ENCODE data around the gene ZDHHC7. TPM values are rescaled to one million over a fixed set of nuclear protein-coding genes. Genes with fewer than 3 reads are reported as not detected.

Gene ZDHHC7
- total RNA-seq, 3 donors from 2014 or later = 38.7 to 69.6 (median 41.1) TPM

GRCh38 chr16:85031451-85031850 is 20.1 kb upstream of the ZDHHC7 start:
- Histone ChIP-seq H3K27me3 (no peaks in the 10 kb centered on the region), H3K4me1 (peaks cover 7 to 17% of the 10 kb centered on the region in 2 donors), H3K36me3 (no peaks in the 10 kb centered on the region), H3K4me3 (no peak overlapping the region), H3K9me3 (no peaks in the 10 kb centered on the region), H3K27ac (no peak overlapping the region)
- intact Hi-C loops (cut with DNase I; ENCODE audit: low total_unique reads) = no loop called here
- no peak for DNase-seq (ENCODE audit: low spot score in 2 of 2)
- no peak for TF ChIP-seq CTCF (IDR thresholded peaks at IDR 0.05)
- TF ChIP-seq POLR2A (IDR thresholded peaks at IDR 0.05) = no peak
- no peak for TF ChIP-seq POLR2AphosphoS5 (IDR thresholded peaks at IDR 0.05)

- H3K4me3 ChIP-seq = peak overlapping the region in 2 of 3 donors; percentile 88 to 90
- no peaks in the 10 kb centered on the region for H3K36me3 ChIP-seq
- TF ChIP-seq CTCF (IDR thresholded peaks at IDR 0.05) (no peak), POLR2AphosphoS5 (IDR thresholded peaks at IDR 0.05) (no peak), POLR2A (IDR thresholded peaks at IDR 0.05) (no peak)
- no peaks in the 10 kb centered on the region for H3K27me3 ChIP-seq
- intact Hi-C loops (cut with DNase I; ENCODE audit: low total_unique reads) = no loop called here
- peak overlapping the region; percentile 86 to 91 for H3K27ac ChIP-seq
- H3K4me1 ChIP-seq = peaks cover 7 to 17% of the 10 kb centered on the region in 2 donors
- DNase-seq (ENCODE audit: low spot score in 2 of 2) = no peak
- no peaks in the 10 kb centered on the region for H3K9me3 ChIP-seq
Measured at GRCh38 chr16:85029981-85030401, 18.7 kb upstream of the ZDHHC7 start.

- no peaks in the 10 kb centered on the region for H3K27me3 ChIP-seq
- no peak for DNase-seq (ENCODE audit: low spot score in 2 of 2)
- H3K4me1 ChIP-seq = peaks cover 7 to 17% of the 10 kb centered on the region in 2 donors
- H3K4me3 ChIP-seq = peak overlapping the region; percentile 88 to 90 (median 88)
- no peaks in the 10 kb centered on the region for H3K9me3 ChIP-seq
- H3K36me3 ChIP-seq = no peaks in the 10 kb centered on the region
- intact Hi-C loops (cut with DNase I; ENCODE audit: low total_unique reads) = no loop called here
- TF ChIP-seq POLR2A (IDR thresholded peaks at IDR 0.05) (no peak), POLR2AphosphoS5 (IDR thresholded peaks at IDR 0.05) (no peak), CTCF (IDR thresholded peaks at IDR 0.05) (no peak)
- H3K27ac ChIP-seq = peak overlapping the region; percentile 86 to 91
Measured at GRCh38 chr16:85029408-85029784, 18.1 kb upstream of the ZDHHC7 start.

- H3K4me3 ChIP-seq = peak overlapping the region; percentile 88 to 90 (median 88)
- intact Hi-C loops (cut with DNase I; ENCODE audit: low total_unique reads) = no loop called here
- H3K36me3 ChIP-seq = no peaks in the 10 kb centered on the region
- no peaks in the 10 kb centered on the region for H3K9me3 ChIP-seq
- peak in 1 of 2 donors; percentile 70 for DNase-seq (ENCODE audit: low spot score in 2 of 2)
- H3K4me1 ChIP-seq = peaks cover 7 to 17% of the 10 kb centered on the region in 2 donors
- H3K27me3 ChIP-seq = no peaks in the 10 kb centered on the region
- TF ChIP-seq POLR2AphosphoS5 (IDR thresholded peaks at IDR 0.05) (no peak), POLR2A (IDR thresholded peaks at IDR 0.05) (no peak), CTCF (IDR thresholded peaks at IDR 0.05) (no peak)
- peak overlapping the region; percentile 86 to 91 for H3K27ac ChIP-seq
Measured at GRCh38 chr16:85028685-85029407, 17.5 kb upstream of the ZDHHC7 start.

- intact Hi-C loops (cut with DNase I; ENCODE audit: low total_unique reads) = no loop called here
- Histone ChIP-seq H3K27me3 (no peaks in the 10 kb centered on the region), H3K27ac (peak overlapping the region; percentile 86 to 91), H3K36me3 (no peaks in the 10 kb centered on the region), H3K9me3 (no peaks in the 10 kb centered on the region), H3K4me1 (peaks cover 7 to 17% of the 10 kb centered on the region in 2 donors), H3K4me3 (peak overlapping the region; percentile 88 to 90 (median 88))
- DNase-seq (ENCODE audit: low spot score in 2 of 2) = no peak
- TF ChIP-seq POLR2A (IDR thresholded peaks at IDR 0.05) = no peak
- no peak for TF ChIP-seq CTCF (IDR thresholded peaks at IDR 0.05)
Measured at GRCh38 chr16:85027958-85028684, 16.8 kb upstream of the ZDHHC7 start.
